CD4-positive, CD25-positive, alpha-beta regulatory T cell (primary cell): ENCODE results near the gene ZNF839. TPM values are rescaled to one million over a fixed set of nuclear protein-coding genes. Genes with fewer than 3 reads are reported as not detected.

ENCODE experiments used
- ATAC-seq, 2 donors: fragments of 150-1000 bp; cut with Tn5 transposase; one replicate each; pipeline ENCODE4 v1.10.0; 2021; ENCODE audit warnings: low read depth in 2 of 2, moderate number of reproducible peaks in 2 of 2, moderate library complexity in 1 of 2
- DNase-seq, 3 donors: peaks; one replicate each; pipeline versions ENCODE4 v3.0.0 to v3.0.0-alpha.2; 2012 to 2022; ENCODE audit warnings: mixed read lengths in 1 of 3
- H3K27ac ChIP-seq: one replicate; pipeline ENCODE4 v1.7.0; 2013; ENCODE audit warnings: mild to moderate bottlenecking, low read length; ENCODE audit not compliant: insufficient read depth, poor library complexity, severe bottlenecking
- H3K27me3 ChIP-seq: one replicate; pipeline ENCODE4 v1.7.0; 2013; ENCODE audit warnings: low read length; ENCODE audit not compliant: control insufficient read depth, insufficient read depth
- H3K36me3 ChIP-seq: one replicate; pipeline ENCODE4 v1.7.0; 2013; ENCODE audit warnings: mild to moderate bottlenecking, low read length, moderate library complexity; ENCODE audit not compliant: control insufficient read depth, insufficient read depth
- H3K4me1 ChIP-seq: 2 replicates; pipeline ENCODE4 v1.7.0; 2013; ENCODE audit warnings: mild to moderate bottlenecking, low read length; ENCODE audit not compliant: insufficient read depth, control insufficient read depth, poor library complexity, severe bottlenecking
- H3K4me3 ChIP-seq: one replicate; pipeline ENCODE4 v1.7.0; 2013; ENCODE audit warnings: low read depth, mild to moderate bottlenecking, low read length, moderate library complexity
- H3K9me3 ChIP-seq, 2 experiments: 1 replicate in 1 of 2; 2 replicates in 1 of 2; pipeline ENCODE4 v1.7.0; 2013; ENCODE audit warnings: low read length in 2 of 2, mild to moderate bottlenecking in 1 of 2, moderate library complexity in 1 of 2; ENCODE audit not compliant: control insufficient read depth in 2 of 2
- H3K27ac Mint-ChIP-seq, 3 donors: one replicate each; pipeline ENCODE4 v1.8.0; 2020 to 2022; ENCODE audit warnings: mild to moderate bottlenecking in 3 of 3, mixed read lengths in 3 of 3, moderate library complexity in 2 of 3
- H3K27me3 Mint-ChIP-seq: one replicate; pipeline ENCODE4 v1.8.0; 2022; ENCODE audit warnings: mild to moderate bottlenecking, mixed read lengths
- H3K36me3 Mint-ChIP-seq: one replicate; pipeline ENCODE4 v1.8.0; 2020; ENCODE audit warnings: mixed read lengths
- H3K4me1 Mint-ChIP-seq, 4 donors: one replicate each; pipeline ENCODE4 v1.8.0; 2020 to 2022; ENCODE audit warnings: mixed read lengths in 4 of 4, mild to moderate bottlenecking in 1 of 4
- H3K4me3 Mint-ChIP-seq, 4 donors: one replicate each; pipeline ENCODE4 v1.8.0; 2020 to 2022; ENCODE audit warnings: mild to moderate bottlenecking in 4 of 4, mixed read lengths in 4 of 4, moderate library complexity in 3 of 4
- H3K9me3 Mint-ChIP-seq, 7 donors: one replicate each; pipeline ENCODE4 v1.8.0; 2020 to 2022; ENCODE audit warnings: mixed read lengths in 7 of 7, mild to moderate bottlenecking in 3 of 7, moderate library complexity in 2 of 7
- polyA plus RNA-seq, 4 donors: library from polyadenylated mRNA; unstranded; fragments of 300-500 nt; fragmentation: Illumina TruSeq; gene quantifications; one replicate each; pipeline ENCODE4 v1.2.3, GENCODE V29; 2021
- total RNA-seq: library from RNA; stranded (reverse); gene quantifications from one replicate; pipeline ENCODE4 v1.2.3, GENCODE V29; 2022

ZNF839 gene
- 15.3 TPM for total RNA-seq
- polyA plus RNA-seq: 1 to 10 TPM; 3.1 to 7.8 (median 4.2) TPM

GRCh38 chr14:102319351-102320032, at the start of gene ZNF839:
TSS of gene ZNF839 (plus strand) at chr14:102319746. CDS start at chr14:102319766, 20 bp downstream.
- Histone ChIP-seq H3K4me1 (peaks cover 40% of the 10 kb centered on the region), H3K27ac (peak within 1 kb of the TSS; percentile 93), H3K9me3 (no peaks in the 10 kb centered on the region), H3K27me3 (no peaks in the 10 kb centered on the region), H3K36me3 (no peaks in the 10 kb centered on the region), H3K4me3 (peak within 1 kb of the TSS; percentile 82)
- DNase-seq (peak; percentile 85 to 93 (median 90)), ATAC-seq (peak; percentile 65 to 74)
- peaks cover 5% of the 10 kb centered on the region for H3K36me3 Mint-ChIP-seq
- peaks cover 0 to 4% (median 0%) of the 10 kb centered on the region in 7 donors for H3K9me3 Mint-ChIP-seq
- peak within 1 kb of the TSS; percentile 98 to 99 (median 99) for H3K27ac Mint-ChIP-seq
- peaks cover 12 to 72% (median 38%) of the 10 kb centered on the region in 4 donors for H3K4me1 Mint-ChIP-seq
- H3K4me3 Mint-ChIP-seq: peak within 1 kb of the TSS; percentile 94 to 98 (median 96)
- peaks cover 25% of the 10 kb centered on the region for H3K27me3 Mint-ChIP-seq

DNA sequence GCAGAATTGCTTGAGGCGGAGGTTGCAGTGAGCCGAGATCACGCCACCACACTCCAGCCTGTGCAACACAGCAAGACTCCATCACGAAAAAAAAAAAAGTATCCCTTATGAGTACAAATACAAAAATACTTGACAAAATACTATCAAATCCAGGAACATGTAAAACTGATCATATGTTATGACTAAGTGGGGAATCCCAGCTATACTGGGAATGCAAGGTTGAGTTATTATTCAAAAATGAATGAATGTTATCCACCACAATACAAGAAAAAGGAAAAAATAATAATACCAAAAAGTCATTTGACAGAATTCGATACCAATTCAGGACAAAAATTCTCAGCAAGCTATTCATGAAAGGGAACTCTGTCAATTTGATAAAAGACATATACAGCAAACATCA, 47.2 kb upstream of the ZNF839 start:
- no peaks in the 10 kb centered on the region for H3K36me3 ChIP-seq
- no peaks in the 10 kb centered on the region for H3K9me3 ChIP-seq
- H3K27me3 Mint-ChIP-seq: no peaks in the 10 kb centered on the region
- no peaks in the 10 kb centered on the region for H3K27me3 ChIP-seq
- H3K4me3 ChIP-seq: no peak overlapping the region
- H3K9me3 Mint-ChIP-seq: no peaks in the 10 kb centered on the region
- no peak overlapping the region for H3K27ac ChIP-seq
- no peaks in the 10 kb centered on the region for H3K4me1 Mint-ChIP-seq
- H3K36me3 Mint-ChIP-seq: no peaks in the 10 kb centered on the region
- no peaks in the 10 kb centered on the region for H3K4me1 ChIP-seq
- H3K27ac Mint-ChIP-seq: no peak overlapping the region
- ATAC-seq (no peak), DNase-seq (no peak)
- H3K4me3 Mint-ChIP-seq: no peak overlapping the region

- Mint-ChIP-seq H3K27ac (no peak overlapping the region), H3K4me3 (no peak overlapping the region)
These were observed 43.7 kb upstream of the ZNF839 start for GRCh38 chr14:102275866-102276265.

GRCh38 chr14:102277874-102278630, 41.5 kb upstream of the ZNF839 start:
- H3K36me3 ChIP-seq: no peaks in the 10 kb centered on the region
- H3K9me3 ChIP-seq: no peaks in the 10 kb centered on the region
- H3K27ac ChIP-seq: no peak overlapping the region
- no peak overlapping the region for H3K27ac Mint-ChIP-seq
- DNase-seq (no peak), ATAC-seq (no peak)
- no peaks in the 10 kb centered on the region for H3K36me3 Mint-ChIP-seq
- no peaks in the 10 kb centered on the region for H3K27me3 ChIP-seq
- H3K4me3 ChIP-seq: no peak overlapping the region
- H3K4me3 Mint-ChIP-seq: no peak overlapping the region
- no peaks in the 10 kb centered on the region for H3K9me3 Mint-ChIP-seq
- no peaks in the 10 kb centered on the region for H3K27me3 Mint-ChIP-seq
- no peaks in the 10 kb centered on the region for H3K4me1 ChIP-seq
- no peaks in the 10 kb centered on the region for H3K4me1 Mint-ChIP-seq

More at GRCh38 chr14:102275866-102276265, 43.7 kb upstream of the ZNF839 start:
- H3K4me1 ChIP-seq: no peaks in the 10 kb centered on the region
- no peaks in the 10 kb centered on the region for H3K9me3 ChIP-seq
- Mint-ChIP-seq H3K36me3 (no peaks in the 10 kb centered on the region), H3K9me3 (no peaks in the 10 kb centered on the region), H3K4me1 (no peaks in the 10 kb centered on the region), H3K27me3 (no peaks in the 10 kb centered on the region)
- ATAC-seq (no peak), DNase-seq (no peak)
- H3K27ac ChIP-seq: no peak overlapping the region
- H3K4me3 ChIP-seq: no peak overlapping the region
- H3K36me3 ChIP-seq: no peaks in the 10 kb centered on the region
- H3K27me3 ChIP-seq: no peaks in the 10 kb centered on the region

GRCh38 chr14:102278631-102278935, 41.0 kb upstream of the ZNF839 start:
- DNase-seq (no peak), ATAC-seq (no peak)
- Histone ChIP-seq H3K4me1 (no peaks in the 10 kb centered on the region), H3K27ac (no peak overlapping the region), H3K9me3 (no peaks in the 10 kb centered on the region), H3K36me3 (no peaks in the 10 kb centered on the region), H3K4me3 (no peak overlapping the region), H3K27me3 (no peaks in the 10 kb centered on the region)
- no peaks in the 10 kb centered on the region for H3K36me3 Mint-ChIP-seq
- H3K9me3 Mint-ChIP-seq: no peaks in the 10 kb centered on the region
- no peaks in the 10 kb centered on the region for H3K4me1 Mint-ChIP-seq
- no peaks in the 10 kb centered on the region for H3K27me3 Mint-ChIP-seq
- H3K27ac Mint-ChIP-seq: no peak overlapping the region
- no peak overlapping the region for H3K4me3 Mint-ChIP-seq

GRCh38 chr14:102279282-102279681, 40.3 kb upstream of the ZNF839 start:
- no peaks in the 10 kb centered on the region for H3K9me3 ChIP-seq
- no peaks in the 10 kb centered on the region for H3K36me3 ChIP-seq
- Mint-ChIP-seq H3K4me3 (no peak overlapping the region), H3K27ac (no peak overlapping the region), H3K36me3 (no peaks in the 10 kb centered on the region), H3K9me3 (no peaks in the 10 kb centered on the region), H3K27me3 (no peaks in the 10 kb centered on the region), H3K4me1 (no peaks in the 10 kb centered on the region)
- no peak overlapping the region for H3K27ac ChIP-seq
- DNase-seq (no peak), ATAC-seq (no peak)
- no peak overlapping the region for H3K4me3 ChIP-seq
- no peaks in the 10 kb centered on the region for H3K27me3 ChIP-seq
- no peaks in the 10 kb centered on the region for H3K4me1 ChIP-seq

DNA sequence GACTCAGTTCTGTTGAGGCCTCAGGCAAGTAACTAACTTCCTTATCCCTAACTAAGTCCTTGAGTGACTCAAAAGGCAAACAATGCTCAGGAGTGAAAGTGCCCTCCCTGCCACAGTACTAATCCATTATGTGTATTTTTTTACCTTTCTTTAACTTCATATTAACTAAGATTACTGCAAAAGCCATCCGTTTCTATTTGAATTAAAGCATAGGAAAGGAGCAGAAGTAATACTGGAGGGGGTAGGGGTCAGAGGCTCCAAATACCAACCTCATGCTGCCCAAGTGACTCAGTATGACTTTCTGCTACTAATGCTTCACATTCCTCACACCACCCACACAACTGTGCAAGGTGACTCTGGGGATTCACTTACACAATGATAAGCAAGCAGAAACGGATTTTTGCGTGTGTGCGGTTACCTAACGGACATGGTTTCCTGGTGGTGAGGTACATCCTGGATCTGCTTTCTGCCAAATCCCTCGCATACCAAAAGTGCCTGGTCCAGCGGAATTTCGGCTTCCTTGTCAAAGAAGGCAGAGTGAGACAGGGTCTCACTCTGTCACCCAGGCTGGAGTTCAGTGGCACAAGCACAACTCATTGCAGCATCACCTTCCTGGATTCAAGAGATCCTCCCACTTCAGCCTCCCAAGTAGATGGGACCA, 39.7 kb upstream of the ZNF839 start:
- DNase-seq (no peak), ATAC-seq (no peak)
- no peak overlapping the region for H3K4me3 Mint-ChIP-seq
- Histone ChIP-seq H3K4me3 (no peak overlapping the region), H3K27ac (no peak overlapping the region), H3K27me3 (no peaks in the 10 kb centered on the region), H3K9me3 (no peaks in the 10 kb centered on the region), H3K36me3 (no peaks in the 10 kb centered on the region), H3K4me1 (no peaks in the 10 kb centered on the region)
- H3K27me3 Mint-ChIP-seq: no peaks in the 10 kb centered on the region
- no peak overlapping the region for H3K27ac Mint-ChIP-seq
- no peaks in the 10 kb centered on the region for H3K4me1 Mint-ChIP-seq
- no peaks in the 10 kb centered on the region for H3K36me3 Mint-ChIP-seq
- H3K9me3 Mint-ChIP-seq: no peaks in the 10 kb centered on the region
